Hippocampal formation (tissue), 2 donors: ENCODE data around the gene FBXW8.

Experiments
- DNase-seq, 2 donors: peaks; one replicate each; lab custom pipeline; 2025; lab: John Stamatoyannopoulos, UW

The FBXW8 gene

GRCh38 chr12:116996093-116996492 lies 85.3 kb downstream of the FBXW8 start:
- no peak for DNase-seq

GRCh38 chr12:116996621-116997020 lies 85.9 kb downstream of the FBXW8 start:
- DNase-seq = no peak

- no peak for DNase-seq
Measured at GRCh38 chr12:116999066-116999465, 88.3 kb downstream of the FBXW8 start.

- no peak for DNase-seq
Measured at GRCh38 chr12:117000316-117000715, 89.6 kb downstream of the FBXW8 start.

- DNase-seq = no peak
Measured at GRCh38 chr12:117002051-117002817, 91.5 kb downstream of the FBXW8 start.

- no peak for DNase-seq
Measured at GRCh38 chr12:117003883-117004404, 93.2 kb downstream of the FBXW8 start.

GRCh38 chr12:117005417-117006046 lies 94.8 kb downstream of the FBXW8 start:
- no peak for DNase-seq

GRCh38 chr12:117006333-117006732 lies 95.6 kb downstream of the FBXW8 start:
- DNase-seq = no peak

- no peak for DNase-seq
Measured at GRCh38 chr12:117007577-117007976, 96.8 kb downstream of the FBXW8 start.

GRCh38 chr12:117009759-117010158 lies 99.0 kb downstream of the FBXW8 start:
- DNase-seq = no peak

GRCh38 chr12:117010693-117011451 lies 100.1 kb downstream of the FBXW8 start:
- no peak for DNase-seq

GRCh38 chr12:117011988-117012805 lies 101.4 kb downstream of the FBXW8 start:
- DNase-seq = no peak

GRCh38 chr12:117013726-117014125 lies 103.0 kb downstream of the FBXW8 start:
- DNase-seq = no peak

- DNase-seq = no peak
Measured at GRCh38 chr12:117014342-117014887, 103.7 kb downstream of the FBXW8 start.

GRCh38 chr12:117015811-117016210 lies 105.1 kb downstream of the FBXW8 start:
- no peak for DNase-seq

GRCh38 chr12:117017807-117018206 lies 107.1 kb downstream of the FBXW8 start:
- no peak for DNase-seq

- no peak for DNase-seq
Measured at GRCh38 chr12:117018276-117018675, 107.5 kb downstream of the FBXW8 start.

- DNase-seq = no peak
Measured at GRCh38 chr12:117018685-117019084, 107.9 kb downstream of the FBXW8 start.

- no peak for DNase-seq
Measured at GRCh38 chr12:117019866-117020265, 109.1 kb downstream of the FBXW8 start.

GRCh38 chr12:117020536-117021220 lies 109.9 kb downstream of the FBXW8 start:
- no peak for DNase-seq

- no peak for DNase-seq
Measured at GRCh38 chr12:117022465-117022864, 111.7 kb downstream of the FBXW8 start.
